Prostate gland (tissue), 2 donors: ENCODE measurements around the gene LTBP2.

Source experiments
- CTCF ChIP-seq, 4 experiments: fragments of 200-600 bp in 2 of 4; fragments of 450-650 bp in 2 of 4; sonication (generic) in 2 of 4; IDR thresholded peaks; 1 replicate in 3 of 4; 2 replicates in 1 of 4; pipeline ENCODE4 v1.5.1; 2016 to 2019; ENCODE audit warnings: antibody characterized with exemption in 4 of 4, mild to moderate bottlenecking in 2 of 4, moderate library complexity in 2 of 4
- POLR2A ChIP-seq: fragments of 450-650 bp; IDR thresholded peaks from one replicate; pipeline ENCODE4 v1.6.1; 2016; ENCODE audit warnings: antibody characterized with exemption, mild to moderate bottlenecking
- POLR2AphosphoS5 ChIP-seq: sonication (generic); formaldehyde crosslinking; IDR thresholded peaks from one replicate; pipeline ENCODE4 v1.6.1; 2017; ENCODE audit warnings: antibody characterized with exemption

DNA sequence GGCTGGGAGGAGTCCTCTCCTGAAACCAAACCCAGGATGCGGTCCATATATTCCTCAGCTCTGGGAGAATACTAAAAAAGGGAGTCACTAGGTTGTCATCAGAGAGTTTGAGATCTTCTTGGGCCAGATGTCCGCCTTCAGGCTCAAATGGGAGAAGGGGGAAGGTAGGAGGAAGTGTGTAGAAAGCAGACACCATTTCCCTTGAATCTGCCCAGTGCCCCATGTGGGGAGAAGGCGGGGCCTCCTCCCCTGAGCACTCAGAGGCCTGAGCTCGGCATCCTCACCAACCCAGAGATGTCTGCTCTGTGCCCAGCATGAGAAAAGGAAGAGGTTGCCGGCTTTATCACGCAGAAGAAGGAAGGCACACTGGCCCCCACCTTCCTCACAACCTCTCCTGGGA, 37.3 kb downstream of the LTBP2 start:
- TF ChIP-seq CTCF (IDR thresholded peaks at IDR 0.05): no peak
- TF ChIP-seq POLR2A: no peak
- no peak for TF ChIP-seq POLR2AphosphoS5
